IPS-NIHi7 (cell line): ENCODE measurements around the gene CDH19.
A peak's percentile ranks its signal among the peaks of the same experiment; 100 is the strongest.

Experiments used
- DNase-seq: peaks from one replicate; pipeline ENCODE4 v3.0.0; 2012; ENCODE audit warnings: mixed read lengths; ENCODE audit errors: extremely low spot score

The CDH19 gene

GRCh38 chr18:66603941-66604627 lies at the start of gene CDH19:
Gene CDH19 (minus strand): TSS chr18:66604090. CDS start chr18:66572204, 31,886 bp downstream.
- no peak for DNase-seq

GRCh38 chr18:66647671-66648070 lies 43.8 kb upstream of the CDH19 start:
- DNase-seq, result no peak

- DNase-seq, result no peak
Measured at GRCh38 chr18:66646609-66647008, 42.7 kb upstream of the CDH19 start.

- no peak for DNase-seq
Measured at GRCh38 chr18:66645983-66646382, 42.1 kb upstream of the CDH19 start.

GRCh38 chr18:66641056-66641455 lies 37.2 kb upstream of the CDH19 start:
- no peak for DNase-seq

GRCh38 chr18:66640431-66640830 lies 36.5 kb upstream of the CDH19 start:
- DNase-seq, result no peak

GRCh38 chr18:66638856-66639629 lies 35.2 kb upstream of the CDH19 start:
- DNase-seq, result no peak

GRCh38 chr18:66635342-66635741 lies 31.5 kb upstream of the CDH19 start:
- DNase-seq, result no peak

- DNase-seq, result no peak
Measured at GRCh38 chr18:66632756-66633155, 28.9 kb upstream of the CDH19 start.

- DNase-seq, result no peak
Measured at GRCh38 chr18:66630831-66631230, 26.9 kb upstream of the CDH19 start.

GRCh38 chr18:66623821-66624220 lies 19.9 kb upstream of the CDH19 start:
- DNase-seq, result no peak

GRCh38 chr18:66621816-66622576 lies 18.1 kb upstream of the CDH19 start:
- no peak for DNase-seq

- peak; percentile 40 for DNase-seq
Measured at GRCh38 chr18:66616523-66616983, 12.7 kb upstream of the CDH19 start.

- DNase-seq, result no peak
Measured at GRCh38 chr18:66615176-66615575, 11.3 kb upstream of the CDH19 start.

GRCh38 chr18:66607632-66608031 lies 3.7 kb upstream of the CDH19 start:
- no peak for DNase-seq

GRCh38 chr18:66601649-66602048 lies 2.2 kb downstream of the CDH19 start:
- DNase-seq, result no peak

GRCh38 chr18:66599190-66599589 lies 4.7 kb downstream of the CDH19 start:
- DNase-seq, result no peak

- DNase-seq, result no peak
Measured at GRCh38 chr18:66587430-66587829, 16.5 kb downstream of the CDH19 start.

GRCh38 chr18:66582211-66582610 lies 21.7 kb downstream of the CDH19 start:
- no peak for DNase-seq

GRCh38 chr18:66575263-66575662 lies 28.6 kb downstream of the CDH19 start:
- DNase-seq, result no peak

GRCh38 chr18:66571845-66572244 lies 32.0 kb downstream of the CDH19 start:
- DNase-seq, result no peak

- DNase-seq, result no peak
Measured at GRCh38 chr18:66566616-66567015, 37.3 kb downstream of the CDH19 start.
